ENCODE data around the gene C6orf132.
"Not testable (repeated sequence)": the region's sequence is repeated elsewhere in the genome, so short reads cannot be mapped to it uniquely, and the experiment has no call there.

Gene C6orf132

DNA sequence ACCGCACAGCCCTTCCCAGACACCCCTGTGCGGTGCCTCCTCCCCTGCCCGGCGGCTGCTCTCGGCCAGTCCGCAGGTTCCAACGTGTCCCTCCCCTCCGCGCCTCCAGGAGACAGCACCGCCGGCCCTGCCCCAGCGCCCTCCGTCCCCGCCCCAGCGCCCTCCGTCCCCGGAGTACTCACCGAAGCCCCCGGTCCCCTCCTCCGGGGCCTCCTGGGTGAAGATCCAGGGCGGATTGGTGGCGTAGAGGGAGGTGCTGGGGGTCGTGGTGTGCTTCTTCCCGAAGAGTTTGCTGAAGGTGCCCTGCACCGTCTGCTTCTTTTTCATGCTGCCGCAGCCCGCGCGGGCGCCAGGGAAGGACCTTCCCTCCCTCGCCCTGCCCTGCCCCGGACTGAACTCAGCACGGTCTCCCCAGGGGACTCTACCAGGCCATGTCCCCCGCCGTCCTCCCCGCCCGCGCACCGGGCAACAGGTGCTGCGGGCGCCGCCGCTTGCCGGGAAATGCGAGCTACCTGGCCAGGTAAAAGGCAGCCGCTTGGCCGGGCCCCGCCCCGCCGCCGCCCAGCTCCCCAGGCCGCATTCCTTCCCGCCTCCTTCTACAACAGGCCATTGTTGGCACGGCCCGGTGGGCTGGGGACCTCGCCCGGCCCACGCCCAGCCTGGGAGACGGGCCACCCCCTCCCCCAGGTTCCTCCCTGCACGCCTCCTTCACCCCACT lies at the start of gene C6orf132:
C6orf132 (minus strand) TSS at position 503 of the 718 bp plus-strand sequence; CDS start at position 327, 176 bp downstream.
- DNase-seq: no peak

DNA sequence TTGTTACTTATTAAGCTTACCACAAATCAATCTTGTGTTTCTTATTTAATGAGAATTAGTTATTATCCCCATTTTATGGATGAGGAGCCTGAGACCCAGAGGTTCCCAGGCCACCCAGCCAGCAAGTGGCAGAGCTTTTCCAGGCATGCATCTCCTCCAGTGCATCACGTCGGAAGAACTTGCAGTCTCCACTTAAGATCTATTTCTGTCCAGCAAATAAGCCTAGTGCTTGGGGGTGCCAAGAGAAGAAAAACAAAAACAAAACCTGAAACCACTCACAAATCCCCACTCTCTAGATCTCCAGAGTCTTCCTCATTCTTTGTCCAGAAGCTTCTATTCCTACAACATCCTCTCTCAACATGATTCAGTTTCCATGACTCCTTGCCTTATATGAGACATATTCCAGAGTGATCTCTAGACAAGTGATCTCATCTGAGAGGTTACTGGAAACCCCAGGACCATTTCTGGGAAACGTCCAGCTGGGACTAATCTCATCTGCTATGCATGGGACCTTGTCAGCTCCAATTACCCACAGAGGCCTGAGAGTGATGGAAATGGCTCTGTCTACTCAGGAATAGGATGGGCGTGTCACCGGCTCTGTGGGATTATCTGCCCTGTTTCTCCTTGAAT lies 48.2 kb upstream of the C6orf132 start:
- DNase-seq: no peak

- no peak for DNase-seq
Observed at GRCh38 chr6:42188406-42188805, 46.0 kb upstream of the C6orf132 start.

GRCh38 chr6:42185597-42185996 lies 43.2 kb upstream of the C6orf132 start:
- DNase-seq: no peak

- DNase-seq: no peak
Observed at GRCh38 chr6:42184475-42184874, 42.1 kb upstream of the C6orf132 start.

- DNase-seq: no peak
Observed at GRCh38 chr6:42182101-42182500, 39.7 kb upstream of the C6orf132 start.

- peak in 1 of 2 experiments; percentile 8 for DNase-seq
Observed at GRCh38 chr6:42179945-42180313, 37.5 kb upstream of the C6orf132 start.

- DNase-seq: no peak
Observed at GRCh38 chr6:42179261-42179944, 37.0 kb upstream of the C6orf132 start.

DNA sequence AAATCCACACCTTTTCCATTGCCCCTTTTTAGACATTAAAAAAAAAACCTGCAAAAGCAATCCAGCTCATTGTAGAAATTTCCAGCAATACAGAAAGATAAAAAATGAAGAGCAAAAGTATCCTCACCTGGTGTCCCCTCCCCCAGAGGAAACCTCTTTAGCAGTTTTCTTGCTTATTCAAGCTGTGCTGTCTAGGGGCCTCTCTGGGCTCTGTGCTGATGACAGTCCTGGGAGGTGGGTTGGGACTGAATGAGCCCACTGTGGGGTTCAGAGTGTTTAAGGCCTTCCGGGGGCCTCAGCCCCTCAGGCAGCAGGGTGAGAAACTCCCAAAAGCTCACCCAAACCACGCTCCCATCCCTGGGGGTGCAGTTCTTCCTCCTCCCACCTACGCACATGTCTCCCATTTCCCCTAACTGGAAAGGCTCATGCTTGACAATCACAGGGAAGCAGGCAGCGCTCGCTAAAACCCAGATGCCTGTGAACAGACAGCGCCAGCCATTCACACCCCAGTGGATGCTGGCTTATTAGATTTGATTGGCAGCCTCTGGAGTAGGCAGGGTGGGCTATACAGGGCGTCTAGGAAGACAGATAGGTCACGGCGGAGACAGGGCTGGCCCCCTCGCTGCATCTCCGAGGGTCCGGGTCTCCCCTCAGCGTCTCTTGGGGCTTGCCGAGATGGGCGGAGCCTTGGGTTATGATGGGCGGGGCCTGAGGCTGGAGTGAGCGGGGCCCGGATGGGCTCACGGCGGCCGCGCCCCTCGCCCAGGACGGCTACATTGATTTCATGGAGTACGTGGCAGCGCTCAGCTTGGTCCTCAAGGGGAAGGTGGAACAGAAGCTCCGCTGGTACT lies 35.3 kb upstream of the C6orf132 start:
- peak in 1 of 2 experiments; percentile 5 for DNase-seq

DNA sequence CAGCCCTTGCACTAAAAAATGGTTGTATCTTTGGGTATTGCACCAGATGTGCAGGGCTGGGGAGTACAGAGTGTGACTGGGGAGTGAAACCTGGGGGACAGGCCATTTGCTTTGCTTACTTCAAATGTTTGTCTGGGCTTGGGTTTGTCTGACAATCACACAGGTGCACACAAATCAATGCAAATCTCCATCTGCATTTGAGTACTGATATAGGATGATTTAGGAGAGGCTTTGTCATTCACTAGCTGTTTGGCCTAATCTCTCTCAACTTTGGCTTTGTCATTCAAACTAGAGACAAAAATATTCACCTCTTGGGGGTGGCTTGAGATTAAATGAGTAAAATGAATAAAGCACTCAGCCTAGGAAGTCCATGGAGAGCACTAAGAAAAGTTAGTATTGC lies 34.6 kb upstream of the C6orf132 start:
- DNase-seq: no peak

DNA sequence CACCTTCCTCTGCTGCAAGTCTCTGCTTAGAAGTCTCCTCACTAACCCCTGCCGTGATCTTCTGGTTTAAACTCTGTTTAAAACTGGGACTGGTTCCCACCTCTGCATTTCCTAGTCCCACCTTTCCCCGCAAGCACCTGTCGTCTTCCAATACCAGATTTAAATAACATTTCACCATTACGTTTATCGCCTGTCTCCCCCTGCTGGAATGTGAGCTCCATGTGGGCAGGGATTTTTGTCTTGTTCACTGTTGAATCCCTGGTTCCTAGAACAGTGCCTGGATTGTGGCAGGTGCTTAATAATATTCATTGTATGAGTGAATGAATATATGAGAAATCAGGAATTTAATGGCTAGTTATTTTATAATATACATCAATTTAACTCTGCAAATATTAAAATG lies 33.4 kb upstream of the C6orf132 start:
- no peak for DNase-seq

GRCh38 chr6:42173101-42173500 lies 30.7 kb upstream of the C6orf132 start, which contains the start of gene GUCA1A:
Gene GUCA1A, plus strand, starts transcription at chr6:42173364. Its CDS starts 250 bp downstream, at chr6:42173614.
- no peak for DNase-seq

DNA sequence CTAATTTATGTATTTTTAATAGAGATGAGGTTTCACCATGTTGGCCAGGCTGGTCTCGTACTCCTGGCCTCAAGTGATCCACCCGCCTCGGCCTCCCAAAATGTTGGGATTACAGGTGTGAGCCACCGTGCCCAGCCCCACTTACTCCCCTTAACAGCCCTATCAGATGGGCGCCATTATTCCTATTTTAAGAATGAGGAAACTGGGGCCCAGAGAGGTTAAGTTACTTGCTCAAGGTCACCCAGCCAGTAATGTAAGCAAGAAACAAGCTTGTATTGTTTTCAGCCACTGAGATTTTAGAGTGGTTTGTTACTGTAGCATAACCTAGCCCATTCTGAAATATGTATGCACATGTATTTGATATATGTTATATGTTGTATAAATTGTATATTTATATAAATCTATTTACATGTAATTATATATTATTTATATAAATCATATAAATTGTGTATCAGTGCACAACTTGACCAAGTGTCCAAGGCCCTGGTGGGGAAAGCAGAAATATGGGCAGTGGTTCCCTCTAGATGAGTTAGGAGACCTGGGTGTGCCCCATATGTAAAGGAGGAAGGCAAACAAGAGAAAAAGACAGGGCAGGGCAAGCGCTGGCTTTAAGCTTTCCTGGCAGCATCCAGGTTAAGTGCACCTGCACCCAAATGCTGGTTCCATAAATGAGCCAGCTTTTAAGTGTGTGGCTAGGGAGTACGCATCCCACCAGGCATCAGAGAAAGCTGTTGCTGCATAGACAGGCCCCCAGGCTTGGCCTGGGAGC lies 29.6 kb upstream of the C6orf132 start:
- DNase-seq: no peak

GRCh38 chr6:42169780-42170179 lies 27.4 kb upstream of the C6orf132 start:
- DNase-seq: not testable (repeated sequence)

GRCh38 chr6:42168650-42169049 lies 26.2 kb upstream of the C6orf132 start:
- DNase-seq: no peak

- DNase-seq: peak; percentile 62 to 72
Observed at GRCh38 chr6:42166444-42167141, 24.2 kb upstream of the C6orf132 start.

DNA sequence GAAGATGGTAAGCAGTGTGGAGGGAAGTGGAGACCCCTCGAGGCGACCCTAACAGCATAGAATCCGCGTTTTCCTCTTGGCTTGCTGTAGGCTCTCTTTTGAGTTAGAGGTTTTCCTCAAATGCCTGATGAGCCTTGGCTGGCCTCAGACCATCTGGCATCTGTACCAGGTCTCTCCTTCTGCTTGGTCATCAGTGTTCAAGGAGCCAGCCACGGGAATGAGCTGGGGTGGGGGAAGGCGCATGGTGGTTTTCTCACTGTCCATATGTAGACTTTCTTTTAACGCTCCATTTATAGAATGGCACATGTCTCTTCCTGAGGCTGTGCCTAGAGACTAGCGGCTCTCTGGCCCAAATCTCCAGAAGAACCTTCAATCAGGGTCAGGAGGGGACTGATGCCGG lies 22.6 kb upstream of the C6orf132 start:
- DNase-seq: no peak

- DNase-seq: no peak
Observed at GRCh38 chr6:42163981-42164380, 21.6 kb upstream of the C6orf132 start.

DNA sequence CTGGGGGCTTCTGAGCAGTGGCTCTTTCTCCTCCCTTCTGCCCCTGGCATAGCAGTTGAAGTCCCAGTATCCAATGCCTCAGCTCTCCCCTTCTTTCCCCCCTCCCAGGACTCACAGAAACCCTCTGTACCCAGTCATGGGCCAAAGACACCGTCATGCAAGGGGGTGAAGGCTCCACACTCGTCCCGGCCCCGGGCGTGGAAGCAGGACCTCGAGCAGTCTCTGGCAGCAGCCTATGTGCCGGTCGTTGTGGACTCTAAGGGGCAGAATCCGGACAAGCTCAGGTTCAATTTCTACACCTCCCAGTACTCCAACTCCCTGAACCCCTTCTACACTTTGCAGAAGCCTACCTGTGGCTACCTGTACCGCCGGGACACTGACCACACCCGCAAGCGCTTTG lies 20.4 kb upstream of the C6orf132 start:
- no peak for DNase-seq

- no peak for DNase-seq
Observed at GRCh38 chr6:42162384-42162783, 20.0 kb upstream of the C6orf132 start.

DNA sequence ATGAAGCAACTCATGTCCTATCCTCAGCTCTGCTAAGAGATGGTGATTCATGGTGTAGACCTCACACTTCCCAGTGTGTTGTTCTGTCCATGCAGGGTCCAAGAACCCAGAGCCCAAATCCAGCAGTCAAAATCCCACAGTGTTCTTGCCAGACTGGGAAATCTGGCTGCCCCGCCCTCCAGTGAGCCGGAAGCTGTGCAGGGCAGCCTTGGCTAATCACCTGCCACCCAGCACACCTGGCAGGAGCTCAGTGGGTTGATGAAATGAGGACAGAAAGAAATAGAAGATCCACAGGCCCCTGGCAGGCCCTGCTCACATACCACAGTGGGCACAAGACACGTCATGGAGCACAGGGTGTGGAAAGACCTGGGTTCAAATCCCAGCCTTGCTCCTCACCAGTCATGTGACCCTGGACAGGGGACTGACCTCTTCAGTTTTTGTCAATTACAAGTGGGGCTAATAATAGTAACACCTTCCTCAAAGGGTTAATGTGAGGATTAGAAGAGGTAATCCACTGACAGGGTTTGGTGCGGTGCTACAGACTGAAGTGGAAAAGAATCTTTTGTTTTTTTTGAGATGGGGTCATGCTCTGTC lies 17.1 kb upstream of the C6orf132 start:
- no peak for DNase-seq
